Measurements from ENCODE around the gene CCL21.

The CCL21 gene

DNA sequence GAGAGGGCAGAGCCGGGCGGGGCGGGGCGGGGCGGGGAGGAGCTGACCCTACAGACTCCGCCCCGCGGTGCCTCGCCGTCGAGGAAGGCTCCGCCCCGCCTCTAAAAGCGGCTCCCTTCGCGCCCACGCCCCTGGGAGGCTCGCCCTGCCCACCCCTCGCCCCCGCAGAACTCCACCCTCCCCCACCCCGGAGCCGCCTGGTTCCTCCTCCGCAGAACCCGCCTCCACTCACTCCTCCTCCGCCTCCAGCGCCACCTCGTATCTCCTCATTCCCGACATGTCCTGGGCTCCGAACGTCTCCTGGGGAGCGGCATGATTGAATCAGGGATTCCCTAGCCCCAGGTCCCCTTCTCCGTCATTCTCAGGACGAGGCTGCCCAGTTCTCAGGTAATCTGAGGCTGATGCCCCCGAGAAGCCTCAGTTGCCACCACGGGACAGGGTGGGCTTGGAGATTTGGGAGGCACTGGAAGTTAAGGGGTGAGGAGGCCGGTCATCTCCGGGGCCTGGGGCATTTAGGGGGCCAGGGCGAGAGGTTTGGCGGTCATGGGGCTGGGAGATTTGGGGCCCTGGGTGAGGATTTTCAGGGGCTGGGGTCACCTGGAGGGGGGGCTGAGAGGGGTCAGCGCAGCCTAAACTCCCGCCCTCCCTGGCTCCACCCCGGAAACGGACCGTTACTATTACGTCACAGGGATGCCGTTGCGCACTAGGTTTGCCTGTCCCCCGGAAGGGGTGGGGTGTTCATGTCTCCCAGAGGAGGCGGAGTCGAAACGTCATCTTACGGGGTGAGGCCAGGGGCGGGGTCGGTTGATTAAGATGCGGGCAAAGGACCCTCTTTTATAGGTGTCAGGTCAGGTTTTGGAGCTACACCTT is 44.3 kb downstream of the CCL21 start:
- DNase-seq = peak; percentile 95

DNA sequence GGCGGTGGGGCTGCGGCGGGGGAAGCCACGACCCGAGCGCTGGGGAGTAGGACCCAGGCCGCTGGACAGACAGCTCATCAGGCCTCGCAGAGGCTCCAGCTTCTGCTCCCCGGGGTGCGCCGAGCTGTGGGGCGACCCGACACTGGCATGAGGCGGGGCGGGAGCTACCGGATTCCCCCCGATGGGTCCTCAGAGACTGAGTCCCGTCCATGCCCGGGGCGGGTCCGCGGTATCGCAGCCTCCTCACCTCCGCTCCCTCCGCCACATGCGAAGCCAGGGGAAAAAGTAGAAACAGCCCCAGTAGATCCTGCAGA is 44.9 kb downstream of the CCL21 start:
- no peak for DNase-seq

- no peak for DNase-seq
Observed at GRCh38 chr9:34664281-34665066, 45.5 kb downstream of the CCL21 start.

GRCh38 chr9:34663303-34663605 is 46.7 kb downstream of the CCL21 start:
- no peak for DNase-seq

DNA sequence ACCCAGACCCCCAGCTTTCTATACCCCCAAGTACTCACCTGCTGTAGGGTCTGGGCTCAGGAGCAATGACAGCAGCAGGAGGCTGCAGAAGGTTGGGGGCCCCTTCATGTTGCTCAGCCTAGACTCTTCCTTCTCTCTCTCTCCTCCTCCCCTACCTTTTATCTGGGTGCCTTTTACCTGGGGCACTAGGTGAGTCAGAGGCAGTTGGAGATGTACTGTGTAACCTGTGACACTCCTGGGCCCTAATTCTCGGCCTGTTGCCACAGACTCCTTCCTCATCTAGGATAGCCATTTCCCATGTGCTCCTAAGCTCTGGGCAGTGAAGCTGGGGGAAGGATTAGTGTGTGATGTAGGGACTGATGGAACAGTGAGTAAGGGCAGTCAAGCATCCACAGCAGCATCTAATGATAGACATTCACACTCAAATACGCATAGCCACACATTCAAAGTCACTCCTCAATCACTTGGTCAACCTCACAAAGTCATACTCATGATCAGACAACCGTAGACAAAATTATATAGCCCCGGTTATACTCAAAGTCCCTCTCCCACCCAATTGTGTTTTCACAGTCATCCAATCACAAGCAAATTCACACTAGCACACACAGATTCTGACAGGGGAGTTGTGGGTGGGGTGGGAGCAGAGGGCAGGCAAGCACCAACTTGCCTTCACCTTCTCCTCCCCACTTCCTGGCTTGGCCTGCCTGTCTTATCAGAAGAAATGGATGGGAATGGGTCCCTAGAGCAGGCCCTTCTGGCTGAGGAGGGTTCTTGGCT is 47.2 kb downstream of the CCL21 start, which contains the start of gene CCL27:
Gene CCL27 (minus strand): TSS at position 132 of the 777 bp plus-strand sequence. CDS start 24 bp downstream, at position 108.
- no peak for DNase-seq

- no peak for DNase-seq
Observed at GRCh38 chr9:34659592-34660253, 50.2 kb downstream of the CCL21 start.

Data from DMS79 (cell line).